Uterus (tissue), 2 donors: ENCODE results near the gene ATP1A1.

Experiments
- POLR2A ChIP-seq, 2 donors: fragments of 450-650 bp; IDR thresholded peaks; one replicate each; pipeline ENCODE4 v1.6.1; 2016; ENCODE audit warnings: antibody characterized with exemption in 2 of 2, mild to moderate bottlenecking in 1 of 2, moderate library complexity in 1 of 2
- TF ChIP-seq, protein P1 (sequence below), 4 experiments: fragments of 200-600 bp in 2 of 4; fragments of 450-650 bp in 2 of 4; sonication (generic) in 2 of 4; IDR thresholded peaks; one replicate each; pipeline ENCODE4 v1.5.1; 2016 to 2019; ENCODE audit warnings: antibody characterized with exemption in 4 of 4, mild to moderate bottlenecking in 2 of 4, moderate library complexity in 1 of 4

- TF ChIP-seq, protein P1, sequence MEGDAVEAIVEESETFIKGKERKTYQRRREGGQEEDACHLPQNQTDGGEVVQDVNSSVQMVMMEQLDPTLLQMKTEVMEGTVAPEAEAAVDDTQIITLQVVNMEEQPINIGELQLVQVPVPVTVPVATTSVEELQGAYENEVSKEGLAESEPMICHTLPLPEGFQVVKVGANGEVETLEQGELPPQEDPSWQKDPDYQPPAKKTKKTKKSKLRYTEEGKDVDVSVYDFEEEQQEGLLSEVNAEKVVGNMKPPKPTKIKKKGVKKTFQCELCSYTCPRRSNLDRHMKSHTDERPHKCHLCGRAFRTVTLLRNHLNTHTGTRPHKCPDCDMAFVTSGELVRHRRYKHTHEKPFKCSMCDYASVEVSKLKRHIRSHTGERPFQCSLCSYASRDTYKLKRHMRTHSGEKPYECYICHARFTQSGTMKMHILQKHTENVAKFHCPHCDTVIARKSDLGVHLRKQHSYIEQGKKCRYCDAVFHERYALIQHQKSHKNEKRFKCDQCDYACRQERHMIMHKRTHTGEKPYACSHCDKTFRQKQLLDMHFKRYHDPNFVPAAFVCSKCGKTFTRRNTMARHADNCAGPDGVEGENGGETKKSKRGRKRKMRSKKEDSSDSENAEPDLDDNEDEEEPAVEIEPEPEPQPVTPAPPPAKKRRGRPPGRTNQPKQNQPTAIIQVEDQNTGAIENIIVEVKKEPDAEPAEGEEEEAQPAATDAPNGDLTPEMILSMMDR (IDR thresholded peaks at IDR 0.05): no peak
- TF ChIP-seq POLR2A (IDR thresholded peaks at IDR 0.05): no peak
These were observed 39.0 kb upstream of the ATP1A1 start for GRCh38 chr1:116334015-116334547.
